Neural crest cell (in vitro differentiated cells): Measurements from ENCODE around the gene EME2. TPM values are rescaled to one million over a fixed set of nuclear protein-coding genes. Genes with fewer than 3 reads are reported as not detected.
A peak's percentile ranks its signal among the peaks of the same experiment; 100 is the strongest.

Experiments used
- DNase-seq: peaks from one replicate; pipeline ENCODE4 v3.0.0; 2021; ENCODE audit warnings: low read depth, mixed read lengths, low spot score
- H3K27ac Mint-ChIP-seq: one replicate; pipeline ENCODE4 v1.8.0; 2021; ENCODE audit warnings: mild to moderate bottlenecking, mixed read lengths; ENCODE audit not compliant: unreplicated experiment
- H3K27me3 Mint-ChIP-seq: 2 replicates; pipeline ENCODE4 v1.8.0; 2021; ENCODE audit warnings: low read depth, mild to moderate bottlenecking, mixed read lengths
- H3K36me3 Mint-ChIP-seq: 2 replicates; pipeline ENCODE4 v1.8.0; 2021; ENCODE audit warnings: low read depth, mild to moderate bottlenecking, mixed read lengths
- H3K4me1 Mint-ChIP-seq: 2 replicates; pipeline ENCODE4 v1.8.0; 2021; ENCODE audit warnings: mixed read lengths
- H3K4me3 Mint-ChIP-seq: one replicate; pipeline ENCODE4 v1.8.0; 2021; ENCODE audit warnings: mild to moderate bottlenecking, mixed read lengths
- H3K9me3 Mint-ChIP-seq: 2 replicates; pipeline ENCODE4 v1.8.0; 2021; ENCODE audit warnings: mixed read lengths
- total RNA-seq: library from RNA; stranded (reverse); gene quantifications from 2 replicates; pipeline ENCODE4 v1.2.1, GENCODE V29; 2021
- TF ChIP-seq, protein P1 (sequence below): fragments of 200-600 bp; sonication (generic); conservative IDR thresholded peaks from 2 replicates; pipeline ENCODE4 v1.5.0; 2021; ENCODE audit warnings: antibody characterized with exemption, mild to moderate bottlenecking

The EME2 gene
- total RNA-seq, 1 donor from 2014 or later, result 36.5 TPM

- H3K36me3 Mint-ChIP-seq, result peaks cover 6% of the 10 kb centered on the region
- peak overlapping the region; percentile 99 for H3K4me3 Mint-ChIP-seq
- TF ChIP-seq, protein P1, sequence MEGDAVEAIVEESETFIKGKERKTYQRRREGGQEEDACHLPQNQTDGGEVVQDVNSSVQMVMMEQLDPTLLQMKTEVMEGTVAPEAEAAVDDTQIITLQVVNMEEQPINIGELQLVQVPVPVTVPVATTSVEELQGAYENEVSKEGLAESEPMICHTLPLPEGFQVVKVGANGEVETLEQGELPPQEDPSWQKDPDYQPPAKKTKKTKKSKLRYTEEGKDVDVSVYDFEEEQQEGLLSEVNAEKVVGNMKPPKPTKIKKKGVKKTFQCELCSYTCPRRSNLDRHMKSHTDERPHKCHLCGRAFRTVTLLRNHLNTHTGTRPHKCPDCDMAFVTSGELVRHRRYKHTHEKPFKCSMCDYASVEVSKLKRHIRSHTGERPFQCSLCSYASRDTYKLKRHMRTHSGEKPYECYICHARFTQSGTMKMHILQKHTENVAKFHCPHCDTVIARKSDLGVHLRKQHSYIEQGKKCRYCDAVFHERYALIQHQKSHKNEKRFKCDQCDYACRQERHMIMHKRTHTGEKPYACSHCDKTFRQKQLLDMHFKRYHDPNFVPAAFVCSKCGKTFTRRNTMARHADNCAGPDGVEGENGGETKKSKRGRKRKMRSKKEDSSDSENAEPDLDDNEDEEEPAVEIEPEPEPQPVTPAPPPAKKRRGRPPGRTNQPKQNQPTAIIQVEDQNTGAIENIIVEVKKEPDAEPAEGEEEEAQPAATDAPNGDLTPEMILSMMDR, result no peak
- H3K9me3 Mint-ChIP-seq, result no peaks in the 10 kb centered on the region
- DNase-seq, result no peak
- H3K27ac Mint-ChIP-seq, result peak overlapping the region; percentile 98
- peaks cover 6% of the 10 kb centered on the region for H3K27me3 Mint-ChIP-seq
- H3K4me1 Mint-ChIP-seq, result peaks cover 8% of the 10 kb centered on the region
Observed at GRCh38 chr16:1771864-1772361, 697 bp upstream of the EME2 start.

- Mint-ChIP-seq H3K36me3 (peaks cover 6% of the 10 kb centered on the region), H3K9me3 (no peaks in the 10 kb centered on the region), H3K4me1 (peaks cover 8% of the 10 kb centered on the region), H3K27ac (peak within 1 kb of the TSS; percentile 98), H3K27me3 (peaks cover 6% of the 10 kb centered on the region), H3K4me3 (peak within 1 kb of the TSS; percentile 99)
- TF ChIP-seq, protein P1, result peak; percentile 92
- peak; percentile 84 for DNase-seq
Observed at GRCh38 chr16:1772908-1773702, 495 bp downstream of the EME2 start, which contains the start of gene MRPS34. TSS of gene MRPS34 (minus strand) at chr16:1773134. CDS start at chr16:1773119, 15 bp downstream.

DNA sequence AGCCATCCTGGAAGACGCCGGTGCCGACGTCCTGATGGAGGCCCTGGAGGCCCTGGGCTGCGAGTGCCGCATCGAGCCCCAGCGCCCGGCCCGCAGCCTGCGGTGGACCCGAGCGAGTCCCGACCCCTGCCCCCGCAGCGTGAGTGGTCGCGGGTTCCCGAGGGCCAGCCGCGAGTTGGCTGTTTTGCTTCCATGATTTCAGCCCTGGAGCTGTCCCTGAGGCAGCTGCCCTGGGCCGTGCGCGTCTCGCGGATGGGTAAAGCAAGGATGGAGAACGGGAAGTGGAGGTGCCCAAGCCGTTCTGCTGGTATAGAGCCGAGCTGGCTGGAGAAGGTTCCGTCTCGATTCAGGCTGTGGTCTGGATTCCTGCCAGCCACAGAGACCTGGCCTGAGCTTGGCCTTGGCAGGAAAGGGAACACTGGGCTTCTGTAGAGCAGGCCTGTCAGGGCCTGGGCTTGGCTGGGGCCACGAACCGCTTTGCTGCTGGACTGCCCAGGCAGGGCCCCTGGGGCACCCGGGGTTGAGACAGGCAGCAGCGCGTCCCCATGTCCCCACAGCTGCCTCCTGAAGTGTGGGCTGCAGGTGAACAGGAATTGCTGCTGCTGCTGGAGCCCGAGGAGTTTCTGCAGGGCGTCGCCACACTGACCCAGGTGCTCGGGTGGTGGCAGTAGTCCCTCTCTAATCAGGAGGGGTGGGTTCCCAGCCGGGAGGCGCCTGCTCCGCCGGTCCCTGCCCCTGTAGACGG is 1.3 kb downstream of the EME2 start:
- DNase-seq, result no peak
- Mint-ChIP-seq H3K36me3 (peaks cover 6% of the 10 kb centered on the region), H3K4me1 (peaks cover 8% of the 10 kb centered on the region), H3K4me3 (peak overlapping the region; percentile 86), H3K9me3 (no peaks in the 10 kb centered on the region), H3K27me3 (peaks cover 6% of the 10 kb centered on the region), H3K27ac (peak overlapping the region; percentile 27)
- TF ChIP-seq, protein P1, result no peak

GRCh38 chr16:1774448-1774780 is 1.8 kb downstream of the EME2 start:
- Mint-ChIP-seq H3K9me3 (no peaks in the 10 kb centered on the region), H3K36me3 (peaks cover 6% of the 10 kb centered on the region), H3K27me3 (peaks cover 6% of the 10 kb centered on the region), H3K4me3 (peak overlapping the region; percentile 51), H3K27ac (no peak overlapping the region), H3K4me1 (peaks cover 8% of the 10 kb centered on the region)
- TF ChIP-seq, protein P1, result no peak
- DNase-seq, result no peak

- H3K4me3 Mint-ChIP-seq, result peak overlapping the region; percentile 51
- TF ChIP-seq, protein P1, result no peak
- no peak for DNase-seq
- H3K9me3 Mint-ChIP-seq, result no peaks in the 10 kb centered on the region
- peaks cover 4% of the 10 kb centered on the region for H3K27me3 Mint-ChIP-seq
- peaks cover 8% of the 10 kb centered on the region for H3K4me1 Mint-ChIP-seq
- H3K36me3 Mint-ChIP-seq, result peaks cover 6% of the 10 kb centered on the region
- H3K27ac Mint-ChIP-seq, result no peak overlapping the region
Observed at GRCh38 chr16:1775006-1775845, 2.6 kb downstream of the EME2 start.
